Neural cell (in vitro differentiated cells): ENCODE results near the gene C1S. TPM values are rescaled to one million over a fixed set of nuclear protein-coding genes. Genes with fewer than 3 reads are reported as not detected.
"Not testable (repeated sequence)": the region's sequence is repeated elsewhere in the genome, so short reads cannot be mapped to it uniquely, and the experiment has no call there.

Experiments used
- H2AFZ ChIP-seq: fragments of 200-600, 300-800 bp; sonication (generic), shearing (Covaris generic); 2 replicates; pipeline ENCODE4 v1.6.0; 2014; ENCODE audit warnings: low read depth, mild to moderate bottlenecking, antibody characterized with exemption, low read length, moderate library complexity
- H3F3A ChIP-seq: fragments of 200-600 bp; shearing (Covaris generic); 2 replicates; pipeline ENCODE4 v1.6.1; 2016; ENCODE audit warnings: mild to moderate bottlenecking, moderate library complexity, mixed read lengths, antibody characterized with exemption, low read length; ENCODE audit not compliant: insufficient read depth, poor library complexity, severe bottlenecking
- H3K27ac ChIP-seq: fragments of 200-600, 300-800 bp; sonication (generic), shearing (Covaris generic); 2 replicates; pipeline ENCODE4 v1.5.1; 2014; ENCODE audit warnings: mild to moderate bottlenecking, low read length, moderate library complexity
- H3K27me3 ChIP-seq: fragments of 300-800, 200-600 bp; sonication (generic), shearing (Covaris generic); 2 replicates; pipeline ENCODE4 v1.6.0; 2014; ENCODE audit warnings: mild to moderate bottlenecking, low read depth, low read length, moderate library complexity; ENCODE audit not compliant: insufficient read depth
- H3K36me3 ChIP-seq: fragments of 300-800, 200-600 bp; sonication (generic), shearing (Covaris generic); 2 replicates; pipeline ENCODE4 v1.5.1; 2014; ENCODE audit warnings: mild to moderate bottlenecking, antibody characterized with exemption, low read length, moderate library complexity; ENCODE audit not compliant: insufficient read depth
- H3K4me2 ChIP-seq: fragments of 300-800, 200-600 bp; sonication (generic), shearing (Covaris generic); 2 replicates; pipeline ENCODE4 v1.6.0; 2014; ENCODE audit warnings: mild to moderate bottlenecking, low read length
- H3K4me3 ChIP-seq: fragments of 300-800, 200-600 bp; sonication (generic), shearing (Covaris generic); 2 replicates; pipeline ENCODE4 v1.5.1; 2014; ENCODE audit warnings: mild to moderate bottlenecking, low read length, moderate library complexity
- H3K79me2 ChIP-seq: fragments of 200-600 bp; shearing (Covaris generic); replicated peaks from 2 replicates; pipeline ENCODE4 v1.6.0; 2014; ENCODE audit warnings: mild to moderate bottlenecking, low read length, moderate library complexity; ENCODE audit not compliant: insufficient read depth
- H3K9ac ChIP-seq: fragments of 300-800, 200-600 bp; sonication (generic), shearing (Covaris generic); 2 replicates; pipeline ENCODE4 v1.6.1; 2016; ENCODE audit warnings: mild to moderate bottlenecking, low read length, mixed read lengths
- H3K9me2 ChIP-seq: fragments of 200-600 bp; shearing (Covaris generic); 2 replicates; pipeline ENCODE4 v1.6.1; 2016; ENCODE audit warnings: mild to moderate bottlenecking, low read length, mixed read lengths; ENCODE audit not compliant: insufficient read depth
- H3K9me3 ChIP-seq: fragments of 200-600, 300-800 bp; sonication (generic), shearing (Covaris generic); 2 replicates; pipeline ENCODE4 v1.6.1; 2016; ENCODE audit warnings: mild to moderate bottlenecking, mixed run types, low read length, moderate library complexity, mixed read lengths
- H4K20me1 ChIP-seq: fragments of 200-600 bp; shearing (Covaris generic); 2 replicates; pipeline ENCODE4 v1.6.1; 2016; ENCODE audit warnings: mild to moderate bottlenecking, mixed run types; ENCODE audit not compliant: insufficient read depth
- CTCF ChIP-seq: fragments of 450-650 bp; IDR thresholded peaks from 2 replicates; pipeline ENCODE4 v1.5.1; 2014; ENCODE audit warnings: antibody characterized with exemption, mild to moderate bottlenecking, moderate library complexity; ENCODE audit not compliant: poor library complexity, severe bottlenecking
- EP300 ChIP-seq: fragments of 450-650 bp; conservative IDR thresholded peaks from 2 replicates; pipeline ENCODE4 v1.6.1; 2014; ENCODE audit warnings: antibody characterized with exemption, mild to moderate bottlenecking, moderate library complexity; ENCODE audit not compliant: poor library complexity, severe bottlenecking
- EZH2 ChIP-seq: fragments of 200-600, 300-800 bp; shearing (Covaris generic), sonication (generic); IDR thresholded peaks from 2 replicates; pipeline ENCODE4 v1.6.1; 2014; ENCODE audit warnings: antibody characterized with exemption, low read length, borderline replicate concordance, mild to moderate bottlenecking; ENCODE audit not compliant: insufficient read depth, poor library complexity, severe bottlenecking
- MXI1 ChIP-seq: fragments of 450-650 bp; conservative IDR thresholded peaks from 2 replicates; pipeline ENCODE4 v1.6.1; 2014; ENCODE audit warnings: antibody characterized with exemption, mild to moderate bottlenecking; ENCODE audit not compliant: poor library complexity, severe bottlenecking
- POLR2AphosphoS5 ChIP-seq: IDR thresholded peaks from 2 replicates; pipeline ENCODE4 v1.6.1; 2012
- RAD21 ChIP-seq: fragments of 450-650 bp; conservative IDR thresholded peaks from 2 replicates; pipeline ENCODE4 v1.6.1; 2014; ENCODE audit warnings: antibody characterized with exemption, mild to moderate bottlenecking, moderate library complexity
- REST ChIP-seq: IDR thresholded peaks from 2 replicates; pipeline ENCODE4 v1.6.1; 2012; ENCODE audit warnings: borderline replicate concordance
- SMC3 ChIP-seq: fragments of 450-650 bp; conservative IDR thresholded peaks from 2 replicates; pipeline ENCODE4 v1.6.1; 2014; ENCODE audit warnings: antibody characterized with exemption, mild to moderate bottlenecking, moderate library complexity; ENCODE audit not compliant: poor library complexity
- TAF1 ChIP-seq: IDR thresholded peaks from 2 replicates; pipeline ENCODE4 v1.6.1; 2012; ENCODE audit warnings: low read depth
- polyA plus RNA-seq: library from polyadenylated mRNA; depleted of rRNA; stranded (reverse); fragments of >200 nt; gene quantifications from 2 replicates; pipeline ENCODE4 v1.2.3, GENCODE V29; 2014

C1S gene
- polyA plus RNA-seq, 1 donor from 2014 or later: 4.9 TPM

GRCh38 chr12:7046383-7047105, 14.0 kb upstream of the C1S start:
- Histone ChIP-seq H3K9me3 (no peaks in the 10 kb centered on the region), H2AFZ (no peak overlapping the region), H3K4me2 (no peak overlapping the region), H3K79me2 (no peaks in the 10 kb centered on the region), H4K20me1 (no peaks in the 10 kb centered on the region), H3K27me3 (no peaks in the 10 kb centered on the region), H3K27ac (no peak overlapping the region), H3K36me3 (no peaks in the 10 kb centered on the region), H3F3A (no peaks in the 10 kb centered on the region), H3K9me2 (no peaks in the 10 kb centered on the region), H3K4me3 (no peak overlapping the region), H3K9ac (no peak overlapping the region)
- TF ChIP-seq EP300: no peak
- TF ChIP-seq EZH2: no peak
- no peak for TF ChIP-seq RAD21
- no peak for TF ChIP-seq TAF1
- no peak for TF ChIP-seq CTCF
- TF ChIP-seq REST: no peak
- no peak for TF ChIP-seq POLR2AphosphoS5
- no peak for TF ChIP-seq SMC3
- TF ChIP-seq MXI1: no peak

- no peak overlapping the region for H3K4me2 ChIP-seq
- no peaks in the 10 kb centered on the region for H3K27me3 ChIP-seq
- H4K20me1 ChIP-seq: no peaks in the 10 kb centered on the region
- H3K9me2 ChIP-seq: no peaks in the 10 kb centered on the region
- H3K79me2 ChIP-seq: no peaks in the 10 kb centered on the region
- H3K9me3 ChIP-seq: no peaks in the 10 kb centered on the region
- H3K9ac ChIP-seq: no peak overlapping the region
- H3F3A ChIP-seq: no peaks in the 10 kb centered on the region
- no peak overlapping the region for H3K4me3 ChIP-seq
- H2AFZ ChIP-seq: no peak overlapping the region
- TF ChIP-seq SMC3 (no peak), REST (no peak), RAD21 (no peak), POLR2AphosphoS5 (no peak), TAF1 (no peak), CTCF (no peak), EZH2 (no peak), MXI1 (no peak), EP300 (no peak)
- H3K36me3 ChIP-seq: no peaks in the 10 kb centered on the region
- H3K27ac ChIP-seq: no peak overlapping the region
These were observed 13.2 kb upstream of the C1S start for GRCh38 chr12:7047306-7047705.

GRCh38 chr12:7049445-7049951, 11.0 kb upstream of the C1S start:
- not testable (repeated sequence) for H3K4me3 ChIP-seq, H3K27ac ChIP-seq, H3K27me3 ChIP-seq, H4K20me1 ChIP-seq, H3K79me2 ChIP-seq, H3K9me3 ChIP-seq, H3F3A ChIP-seq, H3K4me2 ChIP-seq, H2AFZ ChIP-seq, H3K9ac ChIP-seq, H3K36me3 ChIP-seq, H3K9me2 ChIP-seq
